Measurements from ENCODE around the gene ZNF341. TPM values are rescaled to one million over a fixed set of nuclear protein-coding genes. Genes with fewer than 3 reads are reported as not detected.

The ZNF341 gene
- total RNA-seq, 2 experiments from 2014 or later, result 2.1 to 2.7 TPM

DNA sequence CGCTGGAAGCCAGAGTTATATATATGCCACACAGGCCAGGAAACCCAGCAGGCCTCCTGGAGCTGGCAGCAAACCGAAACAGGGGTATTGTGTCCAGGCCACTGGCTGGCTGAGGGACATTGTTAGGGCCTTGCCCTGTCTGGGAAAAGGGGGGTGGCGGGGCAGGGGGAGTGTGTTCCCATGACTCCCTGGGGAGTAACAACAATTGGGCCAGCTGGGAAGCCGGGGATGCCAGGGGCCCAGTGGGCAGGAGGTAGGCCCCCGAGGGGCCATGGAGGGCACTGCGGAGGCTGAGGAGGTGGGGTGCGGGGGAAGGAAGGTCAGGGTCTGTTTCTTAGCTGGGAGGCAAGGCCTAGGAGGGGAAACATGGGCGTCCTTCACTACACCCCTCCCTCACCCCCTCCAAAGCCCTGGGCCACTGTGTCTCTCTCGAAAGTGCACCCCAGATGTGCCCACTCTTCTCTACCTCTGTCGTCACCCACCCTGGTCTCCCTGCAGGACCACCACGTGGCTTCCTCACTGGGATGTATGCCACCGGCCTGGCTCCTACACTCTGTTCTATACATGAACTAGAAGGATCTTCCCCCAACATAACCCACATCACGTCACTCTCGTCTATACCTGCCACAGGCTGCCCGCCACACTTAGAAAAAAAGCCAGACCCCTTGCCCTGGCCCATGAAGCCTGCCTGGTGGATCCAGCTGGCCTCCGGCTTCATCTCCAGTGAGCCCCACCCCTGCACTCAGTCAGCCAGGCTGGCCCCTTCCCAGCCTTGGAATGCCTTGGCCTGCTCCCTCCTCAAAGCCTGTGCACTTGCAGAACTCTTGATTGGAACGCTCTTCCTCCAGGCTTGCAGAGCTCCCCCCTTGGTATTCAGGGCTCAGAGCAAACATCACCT, 37.8 kb upstream of the ZNF341 start:
- CTCF ChIA-PET, result no interaction called here
- POLR2A ChIA-PET, result interaction anchor here (1.0 kb wide), 1 partner anchor 26 kb away, joined by 6 read pairs; the partner anchor contains the start of gene PXMP4

GRCh38 chr20:33694639-33695012, 37.2 kb upstream of the ZNF341 start:
- no peaks in the 10 kb centered on the region for H3K27me3 ChIP-seq (ENCODE audit: control insufficient read depth in 1 of 2, insufficient read depth in 2 of 2, low read length in 2 of 2)
- no peak overlapping the region for H3K4me3 ChIP-seq (ENCODE audit: low read length)
- H3K27me3 Mint-ChIP-seq, result no peaks in the 10 kb centered on the region
- no peaks in the 10 kb centered on the region for H3K36me3 ChIP-seq (ENCODE audit: insufficient read depth, low read length)
- H3K36me3 Mint-ChIP-seq (ENCODE audit: low read depth), result no peaks in the 10 kb centered on the region
- ChIA-PET POLR2A (interaction anchor here (0.6 kb wide), 1 partner anchor 100 kb away, joined by 3 read pairs; no protein-coding TSS in a partner anchor), CTCF (no interaction called here)
- peaks cover 13% of the 10 kb centered on the region for H3K4me1 ChIP-seq (ENCODE audit: insufficient read depth, low read length)
- H3K4me1 Mint-ChIP-seq (ENCODE audit: low read depth), result peaks cover 7% of the 10 kb centered on the region
- intact Hi-C loops (cut with DNase I, micrococcal nuclease), result no loop called here
- TF ChIP-seq CTCF (IDR thresholded peaks at IDR 0.05), result no peak
- DNase-seq (no peak), ATAC-seq (ENCODE audit: poor library complexity) (no peak)
- no peak overlapping the region for H3K4me3 Mint-ChIP-seq
- no peak overlapping the region for H3K27ac Mint-ChIP-seq
- H3K9me3 ChIP-seq (ENCODE audit: control insufficient read depth in 1 of 2, insufficient read depth in 1 of 2, low read length in 2 of 2), result peaks cover 0 to 12% of the 10 kb centered on the region in 2 experiments
- H3K27ac ChIP-seq (ENCODE audit: low read depth in 1 of 2, low read length in 2 of 2), result no peak overlapping the region
- H3K9me3 Mint-ChIP-seq, result no peaks in the 10 kb centered on the region

More for the DNA sequence above, 37.8 kb upstream of the ZNF341 start:
- intact Hi-C loops (cut with DNase I, micrococcal nuclease), result no loop called here
- Mint-ChIP-seq H3K9me3 (no peaks in the 10 kb centered on the region), H3K4me3 (no peak overlapping the region), H3K36me3 (ENCODE audit: low read depth) (no peaks in the 10 kb centered on the region), H3K27me3 (no peaks in the 10 kb centered on the region), H3K4me1 (ENCODE audit: low read depth) (peaks cover 14% of the 10 kb centered on the region), H3K27ac (no peak overlapping the region)
- peaks cover 18% of the 10 kb centered on the region for H3K4me1 ChIP-seq (ENCODE audit: insufficient read depth, low read length)
- peaks cover 0 to 11% of the 10 kb centered on the region in 2 experiments for H3K9me3 ChIP-seq (ENCODE audit: control insufficient read depth in 1 of 2, insufficient read depth in 1 of 2, low read length in 2 of 2)
- H3K36me3 ChIP-seq (ENCODE audit: insufficient read depth, low read length), result no peaks in the 10 kb centered on the region
- no peak for DNase-seq
- H3K27ac ChIP-seq (ENCODE audit: low read depth in 1 of 2, low read length in 2 of 2), result no peak overlapping the region
- no peak overlapping the region for H3K4me3 ChIP-seq (ENCODE audit: low read length)
- TF ChIP-seq CTCF (IDR thresholded peaks at IDR 0.05), result no peak
- ATAC-seq (ENCODE audit: poor library complexity), result no peak
- no peaks in the 10 kb centered on the region for H3K27me3 ChIP-seq (ENCODE audit: control insufficient read depth in 1 of 2, insufficient read depth in 2 of 2, low read length in 2 of 2)

- Mint-ChIP-seq H3K4me1 (ENCODE audit: low read depth) (no peaks in the 10 kb centered on the region), H3K27me3 (no peaks in the 10 kb centered on the region), H3K27ac (no peak overlapping the region), H3K4me3 (no peak overlapping the region), H3K9me3 (no peaks in the 10 kb centered on the region), H3K36me3 (ENCODE audit: low read depth) (no peaks in the 10 kb centered on the region)
- H3K27me3 ChIP-seq (ENCODE audit: control insufficient read depth in 1 of 2, insufficient read depth in 2 of 2, low read length in 2 of 2), result no peaks in the 10 kb centered on the region
- peaks cover 0 to 20% of the 10 kb centered on the region in 2 experiments for H3K9me3 ChIP-seq (ENCODE audit: control insufficient read depth in 1 of 2, insufficient read depth in 1 of 2, low read length in 2 of 2)
- H3K4me3 ChIP-seq (ENCODE audit: low read length), result no peak overlapping the region
- H3K27ac ChIP-seq (ENCODE audit: low read depth in 1 of 2, low read length in 2 of 2), result no peak overlapping the region
- intact Hi-C loops (cut with DNase I, micrococcal nuclease), result no loop called here
- no peaks in the 10 kb centered on the region for H3K36me3 ChIP-seq (ENCODE audit: insufficient read depth, low read length)
- ATAC-seq (ENCODE audit: poor library complexity), result no peak
- H3K4me1 ChIP-seq (ENCODE audit: insufficient read depth, low read length), result no peaks in the 10 kb centered on the region
- no peak for DNase-seq
- ChIA-PET POLR2A (no interaction called here), CTCF (no interaction called here)
- TF ChIP-seq CTCF (IDR thresholded peaks at IDR 0.05), result no peak
Measured at GRCh38 chr20:33696448-33696847, 35.3 kb upstream of the ZNF341 start.
